IPS DF 4.7 (cell line): ENCODE data around the gene GLRX.
A peak's percentile ranks its signal among the peaks of the same experiment; 100 is the strongest.

Source experiments
- DNase-seq: peaks from one replicate; pipeline ENCODE4 v3.0.0-alpha.2; 2013; ENCODE audit warnings: low spot score; ENCODE audit errors: extremely low read depth

The GLRX gene

GRCh38 chr5:95781101-95781583 is 41.4 kb downstream of the GLRX start:
- DNase-seq = peak; percentile 60

GRCh38 chr5:95780597-95780996 is 41.9 kb downstream of the GLRX start:
- no peak for DNase-seq

DNA sequence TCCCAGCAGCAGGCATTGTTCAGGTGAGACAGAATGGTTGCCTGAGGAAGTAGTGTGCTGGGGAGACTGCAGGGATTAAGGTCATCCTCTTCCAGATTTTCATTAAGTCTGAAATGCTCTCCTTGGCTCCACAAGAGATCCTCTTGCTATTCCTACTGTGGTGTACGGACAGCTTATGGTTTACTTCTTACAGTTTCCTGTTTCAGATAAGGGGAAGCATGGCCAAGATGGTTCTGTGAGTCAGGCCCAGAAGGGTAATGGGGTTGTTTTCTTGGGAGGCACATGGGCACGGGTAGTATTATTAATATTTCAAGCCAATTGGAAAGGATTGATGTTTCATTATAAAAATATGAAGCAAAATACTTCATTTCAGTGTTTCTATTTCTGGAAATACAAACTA is 42.9 kb downstream of the GLRX start:
- no peak for DNase-seq

DNA sequence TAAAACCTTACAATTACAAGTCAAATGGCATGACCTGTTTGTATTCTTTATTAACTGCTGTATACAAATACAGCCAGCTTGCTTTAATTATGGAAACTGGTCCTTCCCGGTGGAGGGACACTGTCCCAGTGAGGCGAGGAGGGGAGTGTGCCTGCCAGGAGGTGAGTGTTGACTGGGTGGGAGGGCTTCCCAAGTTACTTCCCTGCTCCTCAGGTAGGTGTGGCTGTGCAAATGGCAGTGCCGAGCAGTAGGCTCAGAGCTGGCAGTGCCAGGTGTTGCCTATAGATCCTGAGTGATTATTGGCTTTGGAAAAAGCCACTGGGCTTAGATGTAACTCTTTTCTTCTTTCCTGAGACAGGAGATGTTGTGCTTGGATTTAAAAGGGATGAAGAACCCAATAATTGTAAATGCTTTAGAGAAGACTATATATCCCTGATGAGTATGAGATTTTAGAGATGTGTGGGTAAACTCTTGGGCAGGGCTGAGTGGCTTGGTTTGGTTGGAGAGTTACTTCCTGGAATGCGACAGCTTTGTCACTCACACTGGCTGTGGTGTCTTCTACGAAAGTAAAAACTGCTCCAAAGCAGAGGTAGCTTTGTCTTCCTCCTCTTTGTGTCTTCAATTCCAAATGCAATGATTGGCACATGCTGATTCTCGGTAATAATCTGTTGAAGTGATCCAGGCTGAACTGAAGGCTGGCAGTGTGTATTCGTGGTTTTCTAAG is 43.7 kb downstream of the GLRX start:
- no peak for DNase-seq

DNA sequence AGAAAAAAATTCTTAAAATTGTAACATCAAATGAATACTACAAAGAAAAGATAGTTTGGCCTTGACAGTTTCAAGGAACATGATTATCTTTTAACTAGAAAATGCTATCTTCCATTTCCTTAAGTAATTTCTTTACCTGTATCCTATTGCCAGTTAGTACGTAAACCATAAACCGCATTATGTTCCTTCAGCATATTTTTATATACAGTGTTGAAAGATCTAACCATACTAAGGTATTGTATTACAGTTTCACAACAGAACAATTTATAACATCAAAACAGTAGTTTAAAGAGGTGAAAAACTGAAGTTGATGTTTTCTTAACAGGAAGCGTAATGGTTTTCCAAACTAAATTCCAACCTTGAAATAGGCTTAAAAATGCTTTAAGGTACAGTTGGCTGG is 45.1 kb downstream of the GLRX start:
- no peak for DNase-seq

DNA sequence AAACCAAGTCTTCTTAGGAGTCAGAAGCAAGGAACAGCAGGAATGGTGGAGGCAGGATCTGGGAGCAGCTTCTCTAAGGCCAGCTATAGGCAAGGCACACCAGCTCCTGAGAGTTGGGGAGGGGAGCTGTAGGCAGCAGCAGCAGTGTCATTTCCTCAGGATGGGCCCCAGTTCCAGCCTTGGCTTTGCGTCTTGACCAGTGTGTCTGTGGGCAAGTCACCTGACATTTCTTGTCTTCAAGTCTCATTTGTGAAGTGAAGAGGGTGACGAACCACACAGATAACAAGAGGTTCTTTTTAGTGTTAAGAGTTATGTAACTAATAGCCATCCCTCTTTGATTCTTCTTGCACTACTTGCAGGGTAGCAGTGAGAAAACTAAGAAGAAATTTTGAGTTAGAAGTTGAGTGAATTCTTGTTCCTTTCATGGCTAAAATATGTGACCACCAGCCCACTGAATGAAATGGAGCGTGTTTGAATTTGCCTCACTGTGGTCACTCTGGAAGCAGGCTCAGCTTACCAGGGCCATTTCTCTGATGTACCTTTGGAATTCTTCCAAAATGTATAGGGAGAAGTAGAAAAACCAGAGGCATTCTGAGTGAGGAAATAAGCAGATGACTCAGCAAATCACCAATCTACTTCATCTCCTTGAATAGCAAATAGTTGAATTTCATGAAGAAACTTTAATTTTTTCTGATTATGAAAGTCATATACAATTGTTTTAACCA is 49.0 kb downstream of the GLRX start:
- DNase-seq = no peak

GRCh38 chr5:95771892-95772291 is 50.6 kb downstream of the GLRX start:
- no peak for DNase-seq

- no peak for DNase-seq
Measured at GRCh38 chr5:95770830-95771708, 51.5 kb downstream of the GLRX start.

- no peak for DNase-seq
Measured at GRCh38 chr5:95768731-95769130, 53.8 kb downstream of the GLRX start.

DNA sequence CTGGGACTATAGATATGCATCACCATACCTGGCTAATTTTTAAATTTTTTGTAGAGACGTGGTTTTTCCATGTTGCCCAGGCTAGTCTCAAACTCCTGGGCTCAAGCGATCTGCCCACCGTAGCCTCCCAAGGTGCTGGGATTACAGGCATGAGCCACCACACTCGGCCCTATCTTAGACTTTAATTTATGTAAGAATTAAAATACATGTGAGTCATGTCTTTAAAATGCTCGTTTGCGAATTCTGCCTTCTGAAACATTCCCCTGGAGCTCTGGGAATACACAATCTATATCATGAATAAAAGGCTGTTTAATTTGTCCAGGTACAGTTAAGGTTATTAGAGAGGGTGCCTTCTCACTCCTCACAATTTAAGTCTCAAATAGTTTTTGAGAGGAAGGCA is 58.6 kb downstream of the GLRX start:
- no peak for DNase-seq
